NAMALWA (cell line): Measurements from ENCODE around the gene NEU3.
"Not testable (repeated sequence)": the region's sequence is repeated elsewhere in the genome, so short reads cannot be mapped to it uniquely, and the experiment has no call there.

Experiments used
- DNase-seq: peaks from one replicate; pipeline ENCODE4 v3.0.0-alpha.2; 2015; ENCODE audit warnings: low spot score

NEU3 gene, protein sequence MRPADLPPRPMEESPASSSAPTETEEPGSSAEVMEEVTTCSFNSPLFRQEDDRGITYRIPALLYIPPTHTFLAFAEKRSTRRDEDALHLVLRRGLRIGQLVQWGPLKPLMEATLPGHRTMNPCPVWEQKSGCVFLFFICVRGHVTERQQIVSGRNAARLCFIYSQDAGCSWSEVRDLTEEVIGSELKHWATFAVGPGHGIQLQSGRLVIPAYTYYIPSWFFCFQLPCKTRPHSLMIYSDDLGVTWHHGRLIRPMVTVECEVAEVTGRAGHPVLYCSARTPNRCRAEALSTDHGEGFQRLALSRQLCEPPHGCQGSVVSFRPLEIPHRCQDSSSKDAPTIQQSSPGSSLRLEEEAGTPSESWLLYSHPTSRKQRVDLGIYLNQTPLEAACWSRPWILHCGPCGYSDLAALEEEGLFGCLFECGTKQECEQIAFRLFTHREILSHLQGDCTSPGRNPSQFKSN

DNA sequence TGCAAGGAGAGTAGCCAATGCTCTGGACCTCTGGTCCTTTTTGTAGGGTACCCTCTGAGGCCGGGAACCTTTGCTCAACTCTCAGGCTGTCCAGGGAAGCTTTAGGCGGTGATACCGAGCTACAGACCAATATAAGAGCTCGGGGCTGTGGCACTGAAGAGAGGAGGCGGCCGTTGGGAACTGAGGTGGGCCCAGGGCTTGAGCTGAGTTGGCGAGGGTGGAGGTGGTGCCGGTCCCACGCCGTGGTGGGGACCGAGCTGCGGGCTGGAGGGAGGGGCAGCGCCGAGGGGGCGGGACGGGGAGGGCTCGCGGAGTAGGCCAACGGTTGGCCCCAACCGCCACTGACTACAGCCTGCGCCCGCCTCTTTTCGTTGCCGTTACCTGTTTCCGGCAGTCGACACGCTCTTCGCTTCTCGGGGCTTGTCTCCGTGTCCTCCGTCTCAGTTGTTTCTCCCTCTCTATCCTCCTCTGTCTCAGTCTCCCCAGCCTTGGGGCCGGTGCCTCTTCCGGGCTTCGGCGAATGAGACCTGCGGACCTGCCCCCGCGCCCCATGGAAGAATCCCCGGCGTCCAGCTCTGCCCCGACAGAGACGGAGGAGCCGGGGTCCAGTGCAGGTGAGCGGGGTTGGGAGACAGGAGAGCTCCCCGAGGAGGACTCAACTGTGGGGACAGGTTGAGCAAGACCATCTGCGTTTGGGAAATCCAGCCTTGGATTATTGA, at the start of gene NEU3:
TSS of gene NEU3 (plus strand) at position 393 of the 719 bp plus-strand sequence. CDS start at position 521, 128 bp downstream.
- DNase-seq, result peak; percentile 91

DNA sequence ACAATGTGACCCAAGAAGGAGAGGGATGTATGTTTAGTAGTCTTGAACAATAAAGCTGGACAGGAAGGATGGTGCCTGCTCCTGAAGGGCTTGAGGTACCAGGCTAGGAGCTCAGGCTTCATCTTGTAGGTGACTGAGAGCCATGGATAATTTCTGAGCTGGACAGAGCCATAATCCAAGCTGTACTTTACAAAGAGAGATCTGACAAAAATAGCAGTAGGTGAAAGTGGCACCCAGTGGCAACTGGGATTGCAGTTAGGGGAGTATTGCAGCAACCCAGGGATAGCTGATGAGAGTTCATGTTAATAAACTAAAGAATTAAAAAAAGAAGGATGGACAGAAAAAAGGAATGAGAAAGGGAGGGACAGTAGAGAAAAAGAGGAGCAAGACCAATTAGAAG, 47.2 kb upstream of the NEU3 start:
- DNase-seq, result no peak

GRCh38 chr11:74942073-74942759, 46.5 kb upstream of the NEU3 start:
- DNase-seq, result no peak

DNA sequence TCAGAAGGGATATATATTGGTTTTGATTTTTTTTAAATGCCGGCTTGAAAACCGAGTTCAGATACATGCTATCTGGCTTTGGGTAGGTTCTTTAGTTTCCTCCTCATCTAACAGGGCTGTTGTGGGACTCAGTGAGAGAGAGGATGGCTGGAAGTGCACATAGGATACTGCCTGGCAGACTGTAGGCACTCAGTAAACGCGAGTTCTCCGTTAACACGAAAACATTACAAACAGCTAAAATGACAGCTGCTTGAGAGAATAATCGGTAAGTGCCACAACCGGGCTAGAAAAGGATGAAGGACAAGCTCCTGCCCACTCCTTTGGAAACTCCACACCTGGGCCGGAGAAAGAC, 40.2 kb upstream of the NEU3 start:
- DNase-seq, result no peak

DNA sequence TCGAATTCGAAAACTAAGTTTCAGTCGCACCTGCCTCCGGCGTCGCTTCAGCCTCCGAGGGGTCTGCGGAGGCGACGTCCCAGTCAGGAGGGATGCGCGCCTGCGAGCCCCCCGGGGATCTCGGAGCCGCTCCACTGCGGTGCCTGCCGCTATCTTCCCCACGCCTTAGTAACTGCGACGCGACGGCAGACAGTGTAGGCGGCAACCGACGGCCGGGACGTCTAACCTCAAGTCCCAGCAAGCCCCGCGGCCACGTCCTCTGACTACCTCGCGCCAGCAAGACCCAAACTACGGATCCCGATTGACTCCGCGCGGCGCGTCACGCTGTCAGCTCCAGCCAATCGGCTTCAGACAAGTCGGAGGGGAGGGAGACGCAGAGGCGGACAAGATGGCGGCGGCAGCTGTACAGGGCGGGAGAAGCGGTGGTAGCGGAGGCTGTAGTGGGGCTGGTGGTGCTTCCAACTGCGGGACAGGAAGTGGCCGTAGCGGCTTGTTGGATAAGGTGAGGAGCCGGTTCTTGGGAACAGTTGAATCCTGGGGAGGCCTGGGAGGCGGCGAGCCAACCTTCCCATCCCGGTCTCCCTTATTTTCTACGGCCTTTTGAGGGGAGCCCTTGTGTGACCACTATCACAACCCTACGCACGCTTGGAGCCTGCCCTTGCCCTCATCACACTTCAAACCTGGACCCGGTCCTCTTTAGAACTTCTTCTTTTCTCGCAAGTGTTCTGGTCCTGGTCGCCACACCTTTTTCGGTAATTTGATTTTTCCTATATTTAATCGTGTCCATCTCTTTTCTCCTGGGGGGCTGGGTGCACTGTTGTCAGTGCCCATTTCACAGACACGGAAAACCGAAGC, 39.6 kb upstream of the NEU3 start, which contains the start of the genes SPCS2 and XRRA1:
TSS of gene SPCS2 (plus strand) at position 369 of the 855 bp plus-strand sequence. CDS start at position 389, 20 bp downstream.
TSS of gene XRRA1 (minus strand) at position 194 of the 855 bp plus-strand sequence. CDS start 8,213 bp downstream, outside the sequence.
- peak; percentile 99 for DNase-seq

- no peak for DNase-seq
These were observed 39.0 kb upstream of the NEU3 start for GRCh38 chr11:74949753-74950137.

- DNase-seq, result peak; percentile 61
These were observed 38.3 kb upstream of the NEU3 start for GRCh38 chr11:74950374-74950969.

DNA sequence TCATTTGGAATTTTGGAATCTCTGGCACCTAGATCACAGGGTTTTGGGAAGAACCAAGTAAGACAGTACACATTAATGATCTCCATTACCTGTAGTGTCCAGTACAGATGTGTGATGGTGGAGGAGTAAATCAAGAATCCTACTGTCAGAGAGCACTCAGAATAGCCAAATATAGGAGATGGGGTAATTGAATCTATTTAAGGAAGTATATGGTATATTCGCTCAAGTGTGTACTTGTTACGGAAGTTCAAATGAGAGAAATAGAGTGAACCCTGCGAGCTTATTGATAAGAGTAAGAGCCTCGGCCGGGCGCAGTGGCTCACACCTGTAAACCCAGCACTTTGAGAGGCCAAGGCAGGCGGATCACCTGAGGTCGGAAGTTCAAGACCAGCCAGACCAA, 37.5 kb upstream of the NEU3 start:
- DNase-seq, result peak; percentile 16

- DNase-seq, result no peak
These were observed 36.0 kb upstream of the NEU3 start for GRCh38 chr11:74952752-74953151.

DNA sequence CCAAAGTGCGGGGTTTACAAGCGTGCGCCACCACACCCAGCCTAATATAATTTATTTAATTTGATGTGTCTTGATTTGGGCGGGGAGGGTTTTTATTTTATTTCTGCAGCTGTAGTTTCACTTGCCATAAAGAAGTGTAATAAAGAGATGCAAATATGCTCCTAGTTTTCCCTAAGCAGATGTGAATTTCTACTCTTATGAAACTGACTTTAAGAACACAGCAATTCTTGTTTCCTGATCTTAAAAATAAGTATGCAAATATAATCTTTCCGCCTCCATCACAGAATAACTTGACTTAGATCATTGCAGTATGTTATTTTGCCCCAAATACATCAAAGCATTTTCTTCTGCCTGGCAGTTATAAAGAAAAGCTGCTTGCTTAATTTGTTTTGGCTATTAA, 35.3 kb upstream of the NEU3 start:
- peak; percentile 52 for DNase-seq

DNA sequence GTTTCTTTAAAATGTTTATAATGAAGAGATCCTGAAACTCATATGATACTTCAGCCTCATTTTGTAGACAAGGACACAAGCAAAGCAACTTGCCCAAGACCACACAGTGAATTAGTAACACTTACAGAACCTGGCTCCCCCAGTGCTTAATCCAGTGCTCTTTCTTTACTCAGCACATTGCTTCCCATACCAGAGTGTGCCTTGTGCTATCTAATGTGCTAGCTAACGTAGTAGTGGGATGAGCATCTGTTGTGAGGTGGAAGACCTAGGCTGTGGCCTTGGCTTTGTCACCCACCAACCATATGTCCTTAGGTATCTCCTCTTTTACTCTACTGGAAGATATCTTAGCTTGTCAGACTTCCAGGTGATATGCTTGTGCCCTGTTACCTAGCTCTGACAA, 34.5 kb upstream of the NEU3 start:
- no peak for DNase-seq

DNA sequence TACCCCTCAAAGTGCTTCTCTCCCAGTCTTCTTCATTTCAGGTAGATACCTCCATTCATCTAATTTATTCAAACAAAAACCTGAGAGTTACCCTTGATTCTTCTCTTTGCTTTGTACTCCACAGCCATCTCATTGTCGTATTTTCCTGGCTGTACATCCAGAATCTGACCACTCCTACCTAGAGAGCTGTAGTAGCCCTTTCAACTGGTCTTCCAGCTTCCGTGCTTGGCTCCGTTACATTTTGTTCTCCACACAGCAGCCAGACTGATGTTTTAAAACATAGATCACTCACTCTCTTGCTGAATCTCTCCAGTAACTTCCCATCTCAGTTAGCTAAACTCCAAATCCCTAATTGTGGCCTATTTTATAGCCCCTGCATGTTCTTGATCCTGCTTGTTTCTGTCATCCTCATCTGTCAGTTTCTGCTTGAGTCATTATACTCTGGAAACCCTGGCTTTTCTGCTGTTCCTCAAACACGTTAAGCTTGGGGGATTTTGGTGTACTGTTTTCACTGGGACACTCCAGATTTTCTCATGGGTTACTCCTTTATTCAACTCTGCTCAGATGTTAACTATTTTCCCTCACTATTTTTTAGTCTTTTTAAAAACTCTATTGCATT, 32.2 kb upstream of the NEU3 start:
- no peak for DNase-seq

- DNase-seq, result no peak
These were observed 30.6 kb upstream of the NEU3 start for GRCh38 chr11:74957937-74958629.

GRCh38 chr11:74960128-74960527, 28.6 kb upstream of the NEU3 start:
- DNase-seq, result not testable (repeated sequence)

DNA sequence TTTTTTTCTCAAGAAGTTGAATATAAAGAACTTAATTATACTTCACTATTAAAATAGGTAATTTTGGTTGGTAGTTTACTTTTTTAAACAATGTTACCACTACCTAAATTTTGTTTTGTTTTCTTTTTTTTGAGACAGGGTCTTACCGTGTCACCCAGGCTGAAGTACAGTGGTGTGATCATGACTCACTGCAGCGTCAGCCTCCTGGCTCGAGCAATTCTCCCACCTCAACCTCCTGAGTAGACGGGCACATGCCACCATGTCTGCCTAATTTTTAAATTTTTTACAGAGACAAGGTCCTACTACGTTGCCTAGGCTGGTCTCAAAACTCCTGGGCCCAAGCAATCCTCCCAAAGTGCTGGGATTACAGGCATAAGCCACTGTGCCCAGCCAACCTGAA, 22.1 kb upstream of the NEU3 start:
- no peak for DNase-seq

DNA sequence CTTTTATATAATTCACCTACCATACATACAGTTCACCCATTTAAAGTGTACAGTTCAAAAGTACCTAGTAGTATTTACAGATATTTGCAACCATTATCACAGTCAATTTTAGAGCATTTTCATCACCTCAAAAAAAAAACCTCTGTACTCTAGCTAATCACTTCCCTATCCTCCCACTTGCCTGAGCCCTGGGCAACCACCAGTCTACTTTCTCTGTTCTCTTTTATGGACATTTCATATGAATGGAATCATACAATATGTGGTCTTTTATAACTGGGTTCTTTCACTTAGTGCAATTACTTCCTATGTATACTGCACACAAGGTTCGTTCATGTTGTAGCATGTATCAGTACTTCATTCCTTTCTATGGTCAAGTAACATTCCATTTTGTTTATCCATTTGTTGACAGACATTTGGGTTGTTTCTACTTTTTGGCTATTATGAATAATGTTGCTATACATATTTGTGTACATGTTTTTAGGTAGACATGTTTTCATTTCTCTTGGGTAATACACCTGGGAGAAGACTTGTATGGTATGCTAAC, 17.8 kb upstream of the NEU3 start:
- DNase-seq, result no peak

DNA sequence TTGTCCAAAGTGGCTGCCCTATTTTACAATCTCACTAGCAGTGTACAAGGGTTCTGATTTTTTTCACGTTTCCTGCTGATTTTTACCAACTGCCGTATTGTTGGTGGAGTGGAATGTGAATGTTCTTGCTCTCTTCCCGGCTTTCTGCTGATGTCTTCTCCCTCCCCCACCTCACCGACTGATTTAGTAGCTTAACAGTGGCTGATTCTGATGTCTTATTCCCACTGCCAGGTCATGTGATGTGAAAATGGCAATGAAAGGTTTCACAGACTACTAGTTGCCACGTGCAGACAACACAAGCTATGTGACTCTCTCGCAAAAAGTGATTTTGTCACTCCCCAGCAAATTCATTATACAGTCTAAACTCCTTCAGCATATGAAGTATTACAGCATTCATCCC, 17.3 kb upstream of the NEU3 start:
- DNase-seq, result no peak

DNA sequence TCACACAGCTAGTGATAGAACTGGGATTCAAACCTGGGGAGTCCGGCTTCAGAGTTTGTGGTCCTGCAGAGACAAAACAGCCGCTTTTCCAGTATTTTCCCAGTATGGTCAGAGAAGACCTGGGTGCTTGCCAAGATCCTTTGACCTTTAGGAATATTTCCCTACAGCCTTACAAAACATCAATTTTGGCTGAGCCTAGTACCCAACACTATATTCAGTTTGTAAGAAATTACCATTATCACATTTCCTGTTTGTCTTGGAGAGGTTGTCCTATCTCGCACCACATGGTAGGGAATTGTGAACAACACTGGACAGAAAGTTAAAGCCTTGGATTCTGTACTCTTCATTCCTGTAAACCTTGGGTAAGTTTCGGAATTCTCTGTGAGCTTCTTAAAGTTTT, 10.7 kb upstream of the NEU3 start:
- no peak for DNase-seq

DNA sequence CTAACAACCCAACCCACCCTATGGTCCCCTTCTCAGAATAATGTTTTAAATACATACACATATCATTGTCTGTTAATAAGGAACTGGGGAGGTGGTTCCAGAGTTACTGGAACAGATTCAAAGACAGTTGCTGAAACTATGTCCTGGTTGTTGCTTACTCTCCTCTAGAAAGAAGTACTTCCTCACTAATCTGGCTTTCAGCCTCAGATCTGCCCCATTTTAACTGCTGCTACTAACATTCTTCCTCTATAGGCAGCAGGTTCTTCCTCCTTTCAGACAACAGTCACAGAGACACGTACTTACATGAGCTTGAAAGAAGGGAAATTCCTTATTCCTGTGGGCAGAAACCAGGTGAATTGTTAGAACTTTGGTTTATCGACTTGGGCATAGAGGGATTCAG, 8.1 kb upstream of the NEU3 start:
- DNase-seq, result no peak

DNA sequence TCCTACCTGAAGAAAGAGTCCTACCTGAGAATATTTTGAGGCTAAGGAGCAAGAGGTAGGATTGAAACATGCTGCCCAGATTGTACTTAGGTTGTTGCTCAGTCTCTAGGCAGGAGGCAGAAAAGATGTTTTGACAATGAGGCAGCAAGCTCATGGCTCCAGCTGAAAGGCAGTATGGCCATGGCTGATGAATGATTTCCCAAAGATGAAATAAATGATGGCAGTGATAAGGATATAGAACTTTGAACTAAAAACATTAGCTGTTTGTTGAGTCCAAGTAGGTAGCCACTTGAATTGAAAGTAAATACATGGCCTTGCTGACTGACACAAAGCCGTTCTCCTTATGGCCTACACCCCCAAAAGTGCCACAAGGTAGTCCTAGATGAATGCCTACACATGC, 6.8 kb upstream of the NEU3 start:
- DNase-seq, result no peak
